ENCODE data around the gene A4GALT.

- TF ChIP-seq, protein P1, sequence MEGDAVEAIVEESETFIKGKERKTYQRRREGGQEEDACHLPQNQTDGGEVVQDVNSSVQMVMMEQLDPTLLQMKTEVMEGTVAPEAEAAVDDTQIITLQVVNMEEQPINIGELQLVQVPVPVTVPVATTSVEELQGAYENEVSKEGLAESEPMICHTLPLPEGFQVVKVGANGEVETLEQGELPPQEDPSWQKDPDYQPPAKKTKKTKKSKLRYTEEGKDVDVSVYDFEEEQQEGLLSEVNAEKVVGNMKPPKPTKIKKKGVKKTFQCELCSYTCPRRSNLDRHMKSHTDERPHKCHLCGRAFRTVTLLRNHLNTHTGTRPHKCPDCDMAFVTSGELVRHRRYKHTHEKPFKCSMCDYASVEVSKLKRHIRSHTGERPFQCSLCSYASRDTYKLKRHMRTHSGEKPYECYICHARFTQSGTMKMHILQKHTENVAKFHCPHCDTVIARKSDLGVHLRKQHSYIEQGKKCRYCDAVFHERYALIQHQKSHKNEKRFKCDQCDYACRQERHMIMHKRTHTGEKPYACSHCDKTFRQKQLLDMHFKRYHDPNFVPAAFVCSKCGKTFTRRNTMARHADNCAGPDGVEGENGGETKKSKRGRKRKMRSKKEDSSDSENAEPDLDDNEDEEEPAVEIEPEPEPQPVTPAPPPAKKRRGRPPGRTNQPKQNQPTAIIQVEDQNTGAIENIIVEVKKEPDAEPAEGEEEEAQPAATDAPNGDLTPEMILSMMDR (IDR thresholded peaks at IDR 0.05): no peak
- no peak for TF ChIP-seq EP300 (IDR thresholded peaks at IDR 0.05)
These were observed 49.1 kb upstream of the A4GALT start for GRCh38 chr22:42769574-42770447.
